Lower leg skin (tissue), 4 donors: ENCODE data around the gene TULP1. TPM values are rescaled to one million over a fixed set of nuclear protein-coding genes. Genes with fewer than 3 reads are reported as not detected.

Source experiments
- DNase-seq, 2 donors: peaks; one replicate each; pipeline ENCODE4 v3.0.0-alpha.2; 2019; ENCODE audit warnings: low spot score in 2 of 2
- H3K4me3 ChIP-seq: fragments of 200-600 bp; sonication (generic); 2 replicates; pipeline ENCODE4 v1.5.1; 2017; ENCODE audit warnings: mild to moderate bottlenecking, low read depth; ENCODE audit not compliant: poor library complexity, severe bottlenecking
- POLR2A ChIP-seq, 2 donors: fragments of 450-650 bp; IDR thresholded peaks; one replicate each; pipeline ENCODE4 v1.6.1; 2016 to 2017; ENCODE audit warnings: antibody characterized with exemption in 2 of 2, mild to moderate bottlenecking in 1 of 2, moderate library complexity in 1 of 2
- WGBS, 2 donors: methylation state at CpG; one replicate each; pipeline ENCODE4 v1.1.5; 2018; 5-methylcytosine and 5-hydroxymethylcytosine counted together
- intact Hi-C: fragments of 100-400 bp; cut with DNase I; formaldehyde crosslinking; loops from one replicate; pipeline ENCODE4 v1.15.0; 2023; ENCODE audit warnings: low total_unique reads
- microRNA-seq, 2 donors: library from miRNA; unstranded; fragments of <30 nt; microRNA quantifications; one replicate each; pipeline ENCODE4, GENCODE V29; 2016; ENCODE audit warnings: borderline replicate concordance in 2 of 2, borderline number of aligned reads in 1 of 2
- total RNA-seq, 4 donors: library from RNA; depleted of rRNA; stranded (reverse); fragments of >200 nt; gene quantifications; one replicate each; pipeline ENCODE4 v1.1.0, GENCODE V29; 2016
- TF ChIP-seq, protein P1 (sequence below), 3 donors: fragments of 450-650 bp; IDR thresholded peaks; one replicate each; pipeline ENCODE4 v1.5.1; 2016; ENCODE audit warnings: antibody characterized with exemption in 3 of 3, mild to moderate bottlenecking in 3 of 3, moderate library complexity in 2 of 3

The TULP1 gene
- total RNA-seq, 4 donors from 2014 or later, result 0.61 to 0.65 TPM; not detected in 2

DNA sequence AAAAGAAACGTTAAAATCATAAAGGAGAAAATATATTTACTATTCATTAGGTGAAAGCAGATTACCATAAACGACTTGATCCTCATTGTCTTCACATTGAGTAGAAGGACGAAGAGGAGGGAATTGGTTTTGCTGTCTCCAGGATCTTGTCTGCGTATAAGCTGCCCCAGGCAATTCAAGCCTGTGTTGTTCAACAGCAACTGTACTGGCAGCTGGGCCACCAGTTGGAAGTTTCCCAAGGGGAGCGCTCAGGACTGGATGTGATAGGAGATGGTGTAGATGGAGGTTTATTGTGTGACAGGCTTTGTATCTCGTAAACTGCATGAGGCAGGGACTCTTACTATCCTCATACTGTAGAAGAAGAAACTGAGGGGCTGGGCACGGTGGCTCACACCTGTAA is 64.5 kb downstream of the TULP1 start:
- intact Hi-C loops, result no loop called here
- 53 to 59% methylated on average over 7 of the region's 7 CpGs for WGBS, 2 donors
- no peak for TF ChIP-seq POLR2A (IDR thresholded peaks at IDR 0.05)
- TF ChIP-seq, protein P1, sequence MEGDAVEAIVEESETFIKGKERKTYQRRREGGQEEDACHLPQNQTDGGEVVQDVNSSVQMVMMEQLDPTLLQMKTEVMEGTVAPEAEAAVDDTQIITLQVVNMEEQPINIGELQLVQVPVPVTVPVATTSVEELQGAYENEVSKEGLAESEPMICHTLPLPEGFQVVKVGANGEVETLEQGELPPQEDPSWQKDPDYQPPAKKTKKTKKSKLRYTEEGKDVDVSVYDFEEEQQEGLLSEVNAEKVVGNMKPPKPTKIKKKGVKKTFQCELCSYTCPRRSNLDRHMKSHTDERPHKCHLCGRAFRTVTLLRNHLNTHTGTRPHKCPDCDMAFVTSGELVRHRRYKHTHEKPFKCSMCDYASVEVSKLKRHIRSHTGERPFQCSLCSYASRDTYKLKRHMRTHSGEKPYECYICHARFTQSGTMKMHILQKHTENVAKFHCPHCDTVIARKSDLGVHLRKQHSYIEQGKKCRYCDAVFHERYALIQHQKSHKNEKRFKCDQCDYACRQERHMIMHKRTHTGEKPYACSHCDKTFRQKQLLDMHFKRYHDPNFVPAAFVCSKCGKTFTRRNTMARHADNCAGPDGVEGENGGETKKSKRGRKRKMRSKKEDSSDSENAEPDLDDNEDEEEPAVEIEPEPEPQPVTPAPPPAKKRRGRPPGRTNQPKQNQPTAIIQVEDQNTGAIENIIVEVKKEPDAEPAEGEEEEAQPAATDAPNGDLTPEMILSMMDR (IDR thresholded peaks at IDR 0.05), result no peak
- no peak overlapping the region for H3K4me3 ChIP-seq
- DNase-seq, result no peak

Small RNA genes within 50 kb of the gene (microRNA-seq; reads per million reads assigned to microRNA genes)
- gene MIR7111, result 0 to 0.57 reads per million in 2 donors

Other genes with a start within 250 kb of the TULP1 start
- 10 to 100 TPM; 30.1 to 53.3 (median 39.4) TPM for gene DEF6, start 215.1 kb downstream of the TULP1 start, total RNA-seq
- gene PPARD, start 170.3 kb downstream of the TULP1 start, total RNA-seq, result 10 to 100 TPM; 22.6 to 33.8 (median 27.1) TPM
- 10 to 100 TPM; 17.5 to 36.7 (median 34.2) TPM for gene FANCE, start 60.6 kb downstream of the TULP1 start, total RNA-seq
- gene RPL10A, start 44.5 kb downstream of the TULP1 start, total RNA-seq, result 1,000 to 10,000 TPM; 1,714 to 2,467 (median 2,118) TPM
- gene TEAD3, start 15.8 kb downstream of the TULP1 start, total RNA-seq, result 10 to 100 TPM; 51.3 to 73.2 (median 56.8) TPM
- 100 to 1,000 TPM; 166 to 278 (median 238) TPM for gene FKBP5, start 176.0 kb upstream of the TULP1 start, total RNA-seq
- gene ARMC12, start 224.1 kb upstream of the TULP1 start, total RNA-seq, result under 1 TPM in 1 of 4 donors, not detected in 3; 0.52 TPM